Thyroid gland (tissue), 4 donors: ENCODE data around the gene RPL10A. TPM values are rescaled to one million over a fixed set of nuclear protein-coding genes. Genes with fewer than 3 reads are reported as not detected.
A peak's percentile ranks its signal among the peaks of the same experiment; 100 is the strongest.

ENCODE experiments used
- DNase-seq, 2 donors: peaks; one replicate each; pipeline ENCODE4 v3.0.0-alpha.2; 2019
- H3K27ac ChIP-seq, 3 donors: fragments of 200-600 bp; sonication (generic); 1 replicate in 2 of 3; 2 replicates in 1 of 3; pipeline ENCODE4 v1.5.1; 2016 to 2019; ENCODE audit warnings: mild to moderate bottlenecking in 1 of 3, moderate library complexity in 1 of 3
- H3K27me3 ChIP-seq: fragments of 200-600 bp; sonication (generic); one replicate; pipeline ENCODE4 v1.5.1; 2019
- H3K36me3 ChIP-seq, 2 donors: fragments of 200-600 bp; sonication (generic); one replicate each; pipeline ENCODE4 v1.5.1; 2016 to 2019
- H3K4me1 ChIP-seq, 2 donors: fragments of 200-600 bp; sonication (generic); one replicate each; pipeline ENCODE4 v1.5.1; 2017 to 2019
- H3K4me3 ChIP-seq, 3 donors: fragments of 200-600 bp; sonication (generic); replicated peaks in 1 of 3; 1 replicate in 2 of 3; 2 replicates in 1 of 3; pipeline ENCODE4 v1.5.1; 2016; ENCODE audit warnings: mild to moderate bottlenecking in 1 of 3
- H3K9me3 ChIP-seq: fragments of 200-600 bp; sonication (generic); one replicate; pipeline ENCODE4 v1.5.1; 2017
- CTCF ChIP-seq, 6 experiments: fragments of 200-600 bp in 3 of 6; fragments of 450-650 bp in 3 of 6; sonication (generic) in 3 of 6; IDR thresholded peaks; one replicate each; pipeline ENCODE4 v1.5.1; 2016 to 2019; ENCODE audit warnings: antibody characterized with exemption in 6 of 6, mild to moderate bottlenecking in 2 of 6, inconsistent platforms in 1 of 6, moderate library complexity in 1 of 6
- POLR2A ChIP-seq, 2 donors: fragments of 450-650 bp; IDR thresholded peaks; one replicate each; pipeline ENCODE4 v1.6.1; 2017; ENCODE audit warnings: antibody characterized with exemption in 2 of 2, mild to moderate bottlenecking in 2 of 2, moderate library complexity in 1 of 2
- WGBS, 2 donors: methylation state at CpG; one replicate each; pipeline ENCODE4 v1.1.5; 2017; 5-methylcytosine and 5-hydroxymethylcytosine counted together
- intact Hi-C: fragments of 100-400 bp; cut with DNase I; formaldehyde crosslinking; loops from one replicate; pipeline ENCODE4 v1.15.1; 2023
- total RNA-seq, 4 donors: library from RNA; depleted of rRNA; stranded (reverse); fragments of >200 nt; gene quantifications; one replicate each; pipeline ENCODE4 v1.2.3, GENCODE V29; 2016

The RPL10A gene
- total RNA-seq, 4 donors from 2014 or later: 1,123 to 2,881 (median 1,235) TPM

- Histone ChIP-seq H3K4me1 (peaks cover 4 to 11% of the 10 kb centered on the region in 2 donors), H3K27ac (no peak overlapping the region), H3K9me3 (no peaks in the 10 kb centered on the region), H3K36me3 (no peaks in the 10 kb centered on the region), H3K4me3 (no peak overlapping the region), H3K27me3 (no peaks in the 10 kb centered on the region)
- WGBS, 2 donors: 54 to 62% methylated on average over 11 to 14 of the region's 21 CpGs
- intact Hi-C loops: no loop called here
- TF ChIP-seq CTCF (IDR thresholded peaks at IDR 0.05): no peak
- TF ChIP-seq POLR2A (IDR thresholded peaks at IDR 0.05): no peak
- DNase-seq: no peak
Measured at GRCh38 chr6:35505999-35506412, 37.8 kb downstream of the RPL10A start.

GRCh38 chr6:35506536-35506935 is 38.3 kb downstream of the RPL10A start:
- no peaks in the 10 kb centered on the region for H3K9me3 ChIP-seq
- no peak overlapping the region for H3K27ac ChIP-seq
- DNase-seq: no peak
- intact Hi-C loops: no loop called here
- H3K4me3 ChIP-seq: no peak overlapping the region
- H3K27me3 ChIP-seq: no peaks in the 10 kb centered on the region
- 96 to 97% methylated on average over 3 of the region's 3 CpGs for WGBS, 2 donors
- H3K4me1 ChIP-seq: peaks cover 4 to 13% of the 10 kb centered on the region in 2 donors
- no peaks in the 10 kb centered on the region for H3K36me3 ChIP-seq
- TF ChIP-seq POLR2A (IDR thresholded peaks at IDR 0.05) (no peak), CTCF (IDR thresholded peaks at IDR 0.05) (no peak)

GRCh38 chr6:35507221-35507620 is 39.0 kb downstream of the RPL10A start:
- intact Hi-C loops: no loop called here

GRCh38 chr6:35508027-35508426 is 39.8 kb downstream of the RPL10A start:
- H3K27me3 ChIP-seq: no peaks in the 10 kb centered on the region
- H3K27ac ChIP-seq: no peak overlapping the region
- H3K4me3 ChIP-seq: no peak overlapping the region
- no peaks in the 10 kb centered on the region for H3K9me3 ChIP-seq
- no peaks in the 10 kb centered on the region for H3K36me3 ChIP-seq
- DNase-seq: no peak
- no peak for TF ChIP-seq CTCF (IDR thresholded peaks at IDR 0.05)
- no peak for TF ChIP-seq POLR2A (IDR thresholded peaks at IDR 0.05)
- intact Hi-C loops: no loop called here
- WGBS, 2 donors: 58 to 70% methylated on average over 2 of the region's 2 CpGs
- H3K4me1 ChIP-seq: peaks cover 4 to 20% of the 10 kb centered on the region in 2 donors

More at GRCh38 chr6:35507221-35507620, 39.0 kb downstream of the RPL10A start:
- peaks cover 4 to 20% of the 10 kb centered on the region in 2 donors for H3K4me1 ChIP-seq
- H3K4me3 ChIP-seq: no peak overlapping the region
- no peaks in the 10 kb centered on the region for H3K36me3 ChIP-seq
- peak in 1 of 2 donors; percentile 33 for DNase-seq
- H3K27me3 ChIP-seq: no peaks in the 10 kb centered on the region
- no peaks in the 10 kb centered on the region for H3K9me3 ChIP-seq
- TF ChIP-seq CTCF (IDR thresholded peaks at IDR 0.05) (no peak), POLR2A (IDR thresholded peaks at IDR 0.05) (no peak)
- H3K27ac ChIP-seq: peak overlapping the region in 1 of 3 donors; percentile 31
- 41 to 51% methylated on average over 2 of the region's 2 CpGs for WGBS, 2 donors

- H3K9me3 ChIP-seq: no peaks in the 10 kb centered on the region
- intact Hi-C loops: no loop called here
- no peak overlapping the region for H3K4me3 ChIP-seq
- H3K4me1 ChIP-seq: peaks cover 4 to 20% of the 10 kb centered on the region in 2 donors
- DNase-seq: no peak
- TF ChIP-seq CTCF (IDR thresholded peaks at IDR 0.05): no peak
- TF ChIP-seq POLR2A (IDR thresholded peaks at IDR 0.05): no peak
- no peak overlapping the region for H3K27ac ChIP-seq
- no peaks in the 10 kb centered on the region for H3K36me3 ChIP-seq
- H3K27me3 ChIP-seq: no peaks in the 10 kb centered on the region
- WGBS, 2 donors: 68 to 78% methylated on average over 5 of the region's 5 CpGs
Measured at GRCh38 chr6:35508542-35508941, 40.3 kb downstream of the RPL10A start.
